GM12878 (cell line): ENCODE data around the gene MICALL2. TPM values are rescaled to one million over a fixed set of nuclear protein-coding genes. Genes with fewer than 3 reads are reported as not detected.

Experiments used
- ATAC-seq: fragments of 200-7000 bp; cut with Tn5 transposase; 3 replicates; pipeline ENCODE4 v1.9.1; 2020; ENCODE audit warnings: mild to moderate bottlenecking, moderate library complexity
- BruUV-seq: library from RNA; stranded (reverse); fragments of 400-500 nt; replicated peaks from 2 replicates; lab custom pipeline; 2021; lab: Mats Ljungman, UMichigan
- CTCF ChIA-PET: fragments of 300-600 bp; sonication (Branson Sonifier 250); formaldehyde crosslinking; extraction: SDS; loops from one replicate; lab custom pipeline; 2021; ENCODE audit warnings: inconsistent platforms; lab: Yijun Ruan, JAX
- POLR2A ChIA-PET: fragments of 350-600 bp; formaldehyde crosslinking; extraction: SDS; loops from one replicate; lab custom pipeline; 2021; ENCODE audit warnings: inconsistent platforms; lab: Charles Lee
- RAD21 ChIA-PET: fragments of 300-600 bp; sonication (Branson Sonifier 250); formaldehyde crosslinking; loops from one replicate; lab custom pipeline; 2023; ENCODE audit warnings: antibody characterized with exemption; ENCODE audit not compliant: unreplicated experiment; lab: Charles Lee
- SMC1A ChIA-PET: fragments of 300-600 bp; sonication (Branson Sonifier 250); formaldehyde crosslinking; loops from one replicate; lab custom pipeline; 2023; ENCODE audit not compliant: unreplicated experiment, uncharacterized antibody; lab: Charles Lee
- DNase-seq: peaks from one replicate; pipeline ENCODE4 v3.0.0-alpha.2; 2011; ENCODE audit warnings: low read depth, low spot score
- FAIRE-seq: peaks from 3 replicates; lab custom pipeline; 2011; peaks lifted over from hg19 to GRCh38; lab: Jason Lieb, UNC
- H2AFZ ChIP-seq: 2 replicates; pipeline ENCODE4 v1.6.0; 2011; ENCODE audit warnings: low read depth, low read length, control low read depth; ENCODE audit not compliant: control insufficient read depth
- H3K27ac ChIP-seq: 2 replicates; pipeline ENCODE4 v1.5.1; 2011; ENCODE audit warnings: control low read depth; ENCODE audit not compliant: control insufficient read depth, insufficient read depth
- H3K27me3 ChIP-seq, 2 experiments: replicated peaks in 1 of 2; 2 replicates each; pipeline versions ENCODE4 v1.6.0 to v1.6.1; 2011; ENCODE audit warnings: low read length in 1 of 2; ENCODE audit not compliant: control insufficient read depth in 2 of 2, insufficient read depth in 2 of 2
- H3K36me3 ChIP-seq, 2 experiments: 2 replicates each; pipeline ENCODE4 v1.5.1; 2011; ENCODE audit warnings: low read length in 1 of 2; ENCODE audit not compliant: control insufficient read depth in 2 of 2, insufficient read depth in 2 of 2
- H3K4me1 ChIP-seq: 2 replicates; pipeline ENCODE4 v1.6.1; 2011; ENCODE audit warnings: mild to moderate bottlenecking, low read length, moderate library complexity, mixed read lengths; ENCODE audit not compliant: control insufficient read depth, insufficient read depth
- H3K4me2 ChIP-seq: 2 replicates; pipeline ENCODE4 v1.6.0; 2011; ENCODE audit warnings: control low read depth; ENCODE audit not compliant: control insufficient read depth, insufficient read depth
- H3K4me3 ChIP-seq: fragments of 200-600 bp; sonication (generic); 2 replicates; pipeline ENCODE4 v1.5.1; 2016
- H3K79me2 ChIP-seq: 2 replicates; pipeline ENCODE4 v1.6.0; 2011; ENCODE audit warnings: low read length; ENCODE audit not compliant: control insufficient read depth, insufficient read depth
- H3K9ac ChIP-seq: 2 replicates; pipeline ENCODE4 v1.8.0; 2011; ENCODE audit warnings: low read length, control low read depth, mixed read lengths; ENCODE audit not compliant: control insufficient read depth, insufficient read depth
- H3K9me3 ChIP-seq: replicated peaks from 3 replicates; pipeline ENCODE4 v1.5.1; 2011; ENCODE audit warnings: mild to moderate bottlenecking, low read length; ENCODE audit not compliant: control insufficient read depth, insufficient read depth
- H4K20me1 ChIP-seq: 2 replicates; pipeline ENCODE4 v1.6.0; 2011; ENCODE audit not compliant: control insufficient read depth, insufficient read depth
- JUND ChIP-seq: IDR thresholded peaks from 2 replicates; pipeline ENCODE4 v1.6.1; 2012; ENCODE audit warnings: low read depth, mild to moderate bottlenecking, low read length, improper control_type of control experiment, moderate library complexity
- MEF2A ChIP-seq: IDR thresholded peaks from 2 replicates; pipeline ENCODE4 v1.6.1; 2011; ENCODE audit warnings: low read depth, mild to moderate bottlenecking, low read length, moderate library complexity; ENCODE audit not compliant: insufficient read depth
- STAT1 ChIP-seq: fragments of 450-650 bp; conservative IDR thresholded peaks from 2 replicates; pipeline ENCODE4 v1.6.1; 2014; ENCODE audit warnings: antibody characterized with exemption, mild to moderate bottlenecking
- YBX1 ChIP-seq: fragments of 450-650 bp; IDR thresholded peaks from 2 replicates; pipeline ENCODE4 v1.6.1; 2016; ENCODE audit warnings: antibody characterized with exemption
- WGBS: methylation state at CpG from one replicate; pipeline ENCODE4 v1.1.6; 2016; ENCODE audit warnings: low lambda C conversion rate; ENCODE audit not compliant: insufficient replicate concordance, insufficient coverage; ENCODE audit errors: missing lambda C conversion rate; 5-methylcytosine and 5-hydroxymethylcytosine counted together
- in situ Hi-C: fragments of 300-500 bp; cut with MboI; formaldehyde crosslinking; loops from 9 replicates; pipeline ENCODE4 v1.14.3; 2018; ENCODE audit warnings: mixed read lengths
- intact Hi-C: fragments of 100-400 bp; cut with micrococcal nuclease; formaldehyde crosslinking; loops from one replicate; pipeline ENCODE4 v1.14.2; 2022; ENCODE audit not compliant: unreplicated experiment
- polyA plus RNA-seq, 11 experiments: library from polyadenylated mRNA; depleted of rRNA in 4 of 11; unstranded in 6 of 11; stranded (reverse) in 5 of 11; fragments of >200 nt; fragmentation: Nextera tagmentation in 4 of 11; fragmentation: Illumina TruSeq in 1 of 11; extraction: Ambion mirVana in 4 of 11; extraction: Trizol in 1 of 11; gene quantifications; 1 replicate in 1 of 11; 2 replicates in 10 of 11; pipeline versions ENCODE4 v1.2.1 to v1.2.3, GENCODE V29; 2011 to 2016; ENCODE audit warnings: inconsistent platforms in 2 of 11, missing spikeins in 2 of 11, low read depth in 1 of 11
- total RNA-seq, 4 experiments: library from RNA; depleted of rRNA in 3 of 4; stranded (reverse); fragments of >200 nt in 3 of 4; fragmentation: Illumina TruSeq in 1 of 4; extraction: Trizol in 1 of 4; gene quantifications; 2 replicates each; pipeline versions ENCODE4 v1.2.1 to v1.2.3, GENCODE V29; 2013 to 2021
- TF ChIP-seq, protein P1 (sequence below): IDR thresholded peaks from 2 replicates; pipeline ENCODE4 v1.6.1; 2011; ENCODE audit warnings: mild to moderate bottlenecking, low read depth, low read length, moderate library complexity; ENCODE audit not compliant: insufficient replicate concordance

Gene MICALL2
- total and polyA plus RNA-seq, 10 of the 15 experiments (the other 5 are each of a cell fraction or from before 2014, with no cell fraction given) = 0.04 to 1.7 (median 0.83) TPM; not detected in 3

DNA sequence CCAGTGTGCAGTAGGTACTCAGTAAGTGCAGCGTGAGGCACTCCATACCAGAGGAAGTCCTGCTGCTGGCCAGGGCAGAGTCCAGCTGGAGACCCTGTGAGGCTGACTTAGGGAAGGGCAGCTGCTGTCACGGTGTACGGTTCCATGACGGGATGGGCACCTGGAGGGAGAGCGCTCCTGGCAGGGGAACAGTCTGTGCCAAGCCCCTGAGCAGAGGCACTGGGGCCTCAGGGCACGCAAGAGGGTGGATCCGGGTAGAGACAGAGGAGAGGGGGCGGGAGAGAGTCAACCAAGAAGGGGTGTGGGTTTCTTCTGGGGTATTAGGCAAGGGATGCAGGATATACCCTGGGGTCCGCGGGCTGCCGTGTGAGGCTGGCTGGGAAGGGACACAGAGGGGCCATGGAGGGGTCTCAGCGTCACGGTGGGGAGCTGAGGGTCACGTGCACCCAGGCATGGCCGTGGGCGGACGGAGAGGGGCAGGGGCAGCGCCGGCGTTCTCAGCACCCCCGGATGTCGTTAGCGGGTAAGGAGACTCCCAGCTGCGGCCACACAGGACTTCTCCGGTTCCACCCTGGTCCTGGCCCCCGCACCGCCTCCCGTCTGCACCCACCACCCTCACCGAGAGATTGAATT is 70.5 kb downstream of the MICALL2 start:
- WGBS = 65% methylated on average over 29 of the region's 29 CpGs
- H3K4me3 ChIP-seq = no peak overlapping the region
- CTCF ChIA-PET = no interaction called here
- SMC1A ChIA-PET = no interaction called here
- no peak overlapping the region for H3K9ac ChIP-seq
- no peak for FAIRE-seq
- no peaks in the 10 kb centered on the region for H3K36me3 ChIP-seq
- no peak overlapping the region for H3K27ac ChIP-seq
- H3K4me1 ChIP-seq = no peaks in the 10 kb centered on the region
- no peak for ATAC-seq
- H3K4me2 ChIP-seq = no peak overlapping the region
- no peaks in the 10 kb centered on the region for H4K20me1 ChIP-seq
- H3K9me3 ChIP-seq = no peaks in the 10 kb centered on the region; the same call in 2 of the 3 replicates
- TF ChIP-seq STAT1 (no peak), MEF2A (no peak), YBX1 (no peak), JUND (no peak)
- TF ChIP-seq, protein P1, sequence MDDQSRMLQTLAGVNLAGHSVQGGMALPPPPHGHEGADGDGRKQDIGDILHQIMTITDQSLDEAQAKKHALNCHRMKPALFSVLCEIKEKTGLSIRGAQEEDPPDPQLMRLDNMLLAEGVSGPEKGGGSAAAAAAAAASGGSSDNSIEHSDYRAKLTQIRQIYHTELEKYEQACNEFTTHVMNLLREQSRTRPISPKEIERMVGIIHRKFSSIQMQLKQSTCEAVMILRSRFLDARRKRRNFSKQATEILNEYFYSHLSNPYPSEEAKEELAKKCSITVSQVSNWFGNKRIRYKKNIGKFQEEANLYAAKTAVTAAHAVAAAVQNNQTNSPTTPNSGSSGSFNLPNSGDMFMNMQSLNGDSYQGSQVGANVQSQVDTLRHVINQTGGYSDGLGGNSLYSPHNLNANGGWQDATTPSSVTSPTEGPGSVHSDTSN = no peak
- no peaks in the 10 kb centered on the region for H3K79me2 ChIP-seq
- BruUV-seq = no TSS peak
- intact Hi-C loops = no loop called here
- in situ Hi-C loops = no loop called here
- RAD21 ChIA-PET = no interaction called here
- no peaks in the 10 kb centered on the region for H3K27me3 ChIP-seq
- no peak for DNase-seq
- no peak overlapping the region for H2AFZ ChIP-seq
- POLR2A ChIA-PET = no interaction called here
